Muscle layer of duodenum (tissue), 2 donors: ENCODE measurements around the gene SETDB1.
"Not testable (repeated sequence)": the region's sequence is repeated elsewhere in the genome, so short reads cannot be mapped to it uniquely, and the experiment has no call there.

ENCODE experiments used
- H3K27ac ChIP-seq: one replicate; pipeline ENCODE4 v1.7.0; 2013; ENCODE audit warnings: mild to moderate bottlenecking, low read length
- H3K27me3 ChIP-seq: one replicate; pipeline ENCODE4 v1.7.0; 2013; ENCODE audit warnings: low read depth, mild to moderate bottlenecking, control low read depth, low read length
- H3K36me3 ChIP-seq, 2 donors: one replicate each; pipeline ENCODE4 v1.7.0; 2013; ENCODE audit warnings: low read length in 2 of 2, control low read depth in 1 of 2, mild to moderate bottlenecking in 1 of 2; ENCODE audit not compliant: insufficient read depth in 2 of 2, control insufficient read depth in 1 of 2
- H3K4me1 ChIP-seq, 2 donors: one replicate each; pipeline ENCODE4 v1.7.0; 2013; ENCODE audit warnings: low read length in 2 of 2, mild to moderate bottlenecking in 2 of 2, control low read depth in 1 of 2, moderate library complexity in 1 of 2; ENCODE audit not compliant: insufficient read depth in 2 of 2, control insufficient read depth in 1 of 2
- H3K4me3 ChIP-seq, 2 donors: one replicate each; pipeline ENCODE4 v1.7.0; 2013; ENCODE audit warnings: low read length in 2 of 2, low read depth in 1 of 2, mild to moderate bottlenecking in 1 of 2
- H3K9me3 ChIP-seq, 2 donors: one replicate each; pipeline ENCODE4 v1.7.0; 2013; ENCODE audit warnings: low read length in 2 of 2, control low read depth in 1 of 2, mild to moderate bottlenecking in 1 of 2; ENCODE audit not compliant: control insufficient read depth in 1 of 2
- donor health status: healthy.

SETDB1 gene

GRCh38 chr1:150926097-150926741, at the start of gene SETDB1:
SETDB1 (plus strand) TSS chr1:150926363; CDS start chr1:150927715, 1,352 bp downstream.
- Histone ChIP-seq H3K4me3 (peak within 1 kb of the TSS; percentile 77 to 94), H3K27me3 (no peaks in the 10 kb centered on the region), H3K4me1 (peaks cover 5 to 11% of the 10 kb centered on the region in 2 donors), H3K36me3 (peaks cover 20 to 30% of the 10 kb centered on the region in 2 donors), H3K27ac (peak within 1 kb of the TSS; percentile 87), H3K9me3 (no peaks in the 10 kb centered on the region)

- H3K4me3 ChIP-seq, H3K36me3 ChIP-seq, H3K9me3 ChIP-seq, H3K27me3 ChIP-seq, H3K27ac ChIP-seq: not testable (repeated sequence)
- peaks cover 8 to 14% of the 10 kb centered on the region in 2 donors for H3K4me1 ChIP-seq
These were observed 47.2 kb upstream of the SETDB1 start for GRCh38 chr1:150878931-150879330.

- peak overlapping the region; percentile 11 for H3K27ac ChIP-seq
- H3K4me1 ChIP-seq: no peaks in the 10 kb centered on the region
- no peaks in the 10 kb centered on the region for H3K9me3 ChIP-seq
- H3K27me3 ChIP-seq: no peaks in the 10 kb centered on the region
- H3K36me3 ChIP-seq: no peaks in the 10 kb centered on the region
- H3K4me3 ChIP-seq: no peak overlapping the region
These were observed 44.7 kb upstream of the SETDB1 start for GRCh38 chr1:150881331-150882070.

GRCh38 chr1:150883121-150883520, 43.0 kb upstream of the SETDB1 start:
- not testable (repeated sequence) for H3K36me3 ChIP-seq, H3K27me3 ChIP-seq, H3K27ac ChIP-seq, H3K4me3 ChIP-seq, H3K9me3 ChIP-seq, H3K4me1 ChIP-seq

- H3K9me3 ChIP-seq: no peaks in the 10 kb centered on the region
- H3K4me1 ChIP-seq: no peaks in the 10 kb centered on the region
- no peak within 1 kb of the TSS for H3K4me3 ChIP-seq
- H3K27ac ChIP-seq: no peak within 1 kb of the TSS
- no peaks in the 10 kb centered on the region for H3K36me3 ChIP-seq
- no peaks in the 10 kb centered on the region for H3K27me3 ChIP-seq
These were observed 39.1 kb upstream of the SETDB1 start, which contains the start of gene CTXND2 for GRCh38 chr1:150887018-150887417. CTXND2 (plus strand) TSS chr1:150887136; CDS start chr1:150912315, 25,179 bp downstream.

GRCh38 chr1:150888727-150889126, 37.4 kb upstream of the SETDB1 start:
- Histone ChIP-seq H3K9me3 (no peaks in the 10 kb centered on the region), H3K27me3 (no peaks in the 10 kb centered on the region), H3K4me1 (no peaks in the 10 kb centered on the region), H3K4me3 (no peak overlapping the region), H3K36me3 (no peaks in the 10 kb centered on the region), H3K27ac (no peak overlapping the region)

- Histone ChIP-seq H3K27ac (no peak overlapping the region), H3K9me3 (no peaks in the 10 kb centered on the region), H3K4me3 (no peak overlapping the region), H3K4me1 (no peaks in the 10 kb centered on the region), H3K36me3 (no peaks in the 10 kb centered on the region), H3K27me3 (no peaks in the 10 kb centered on the region)
These were observed 36.1 kb upstream of the SETDB1 start for GRCh38 chr1:150890033-150890416.

- H3K4me3 ChIP-seq: no peak overlapping the region
These were observed 32.7 kb upstream of the SETDB1 start for GRCh38 chr1:150893336-150893913.

GRCh38 chr1:150895618-150896017, 30.5 kb upstream of the SETDB1 start:
- Histone ChIP-seq H3K4me3 (no peak overlapping the region), H3K27me3 (no peaks in the 10 kb centered on the region), H3K4me1 (no peaks in the 10 kb centered on the region), H3K36me3 (no peaks in the 10 kb centered on the region), H3K27ac (no peak overlapping the region), H3K9me3 (no peaks in the 10 kb centered on the region)

More at GRCh38 chr1:150893336-150893913, 32.7 kb upstream of the SETDB1 start:
- H3K4me1 ChIP-seq: no peaks in the 10 kb centered on the region
- no peak overlapping the region for H3K27ac ChIP-seq
- no peaks in the 10 kb centered on the region for H3K9me3 ChIP-seq
- no peaks in the 10 kb centered on the region for H3K27me3 ChIP-seq
- H3K36me3 ChIP-seq: no peaks in the 10 kb centered on the region

- H3K36me3 ChIP-seq, H3K4me3 ChIP-seq, H3K9me3 ChIP-seq, H3K27me3 ChIP-seq, H3K27ac ChIP-seq, H3K4me1 ChIP-seq: not testable (repeated sequence)
These were observed 26.4 kb upstream of the SETDB1 start for GRCh38 chr1:150899795-150900194.

- H3K27ac ChIP-seq: no peak overlapping the region
- H3K27me3 ChIP-seq: no peaks in the 10 kb centered on the region
- no peaks in the 10 kb centered on the region for H3K4me1 ChIP-seq
- no peak overlapping the region for H3K4me3 ChIP-seq
- no peaks in the 10 kb centered on the region for H3K9me3 ChIP-seq
- no peaks in the 10 kb centered on the region for H3K36me3 ChIP-seq
These were observed 23.8 kb upstream of the SETDB1 start for GRCh38 chr1:150902346-150902745.
